ENCODE results near the gene ALPI.

The ALPI gene

GRCh38 chr2:232492963-232493700 is 37.2 kb downstream of the ALPI start:
- H3K9me3 ChIP-seq (ENCODE audit: insufficient read depth, low read length): no peaks in the 10 kb centered on the region
- H2AFZ ChIP-seq (ENCODE audit: low read depth, low read length): no peak overlapping the region
- H3K27ac ChIP-seq (ENCODE audit: low read length): no peak overlapping the region
- TF ChIP-seq, protein P1, sequence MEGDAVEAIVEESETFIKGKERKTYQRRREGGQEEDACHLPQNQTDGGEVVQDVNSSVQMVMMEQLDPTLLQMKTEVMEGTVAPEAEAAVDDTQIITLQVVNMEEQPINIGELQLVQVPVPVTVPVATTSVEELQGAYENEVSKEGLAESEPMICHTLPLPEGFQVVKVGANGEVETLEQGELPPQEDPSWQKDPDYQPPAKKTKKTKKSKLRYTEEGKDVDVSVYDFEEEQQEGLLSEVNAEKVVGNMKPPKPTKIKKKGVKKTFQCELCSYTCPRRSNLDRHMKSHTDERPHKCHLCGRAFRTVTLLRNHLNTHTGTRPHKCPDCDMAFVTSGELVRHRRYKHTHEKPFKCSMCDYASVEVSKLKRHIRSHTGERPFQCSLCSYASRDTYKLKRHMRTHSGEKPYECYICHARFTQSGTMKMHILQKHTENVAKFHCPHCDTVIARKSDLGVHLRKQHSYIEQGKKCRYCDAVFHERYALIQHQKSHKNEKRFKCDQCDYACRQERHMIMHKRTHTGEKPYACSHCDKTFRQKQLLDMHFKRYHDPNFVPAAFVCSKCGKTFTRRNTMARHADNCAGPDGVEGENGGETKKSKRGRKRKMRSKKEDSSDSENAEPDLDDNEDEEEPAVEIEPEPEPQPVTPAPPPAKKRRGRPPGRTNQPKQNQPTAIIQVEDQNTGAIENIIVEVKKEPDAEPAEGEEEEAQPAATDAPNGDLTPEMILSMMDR (IDR thresholded peaks at IDR 0.05; ENCODE audit: low read depth, low read length): no peak
- TF ChIP-seq EZH2phosphoT487 (IDR thresholded peaks at IDR 0.05; ENCODE audit: low read depth): no peak
- no peaks in the 10 kb centered on the region for H3K27me3 ChIP-seq (ENCODE audit: low read depth, low read length)
- no peak overlapping the region for H3K9ac ChIP-seq (ENCODE audit: low read length)
- H3K4me2 ChIP-seq (ENCODE audit: low read length): no peak overlapping the region
- no peaks in the 10 kb centered on the region for H3K79me2 ChIP-seq (ENCODE audit: low read length)
- no peak overlapping the region for H3K4me3 ChIP-seq (ENCODE audit: low read length)
- no peaks in the 10 kb centered on the region for H3K36me3 ChIP-seq (replicated peaks; ENCODE audit: low read depth, low read length)
- H4K20me1 ChIP-seq (ENCODE audit: insufficient read depth, low read length): no peaks in the 10 kb centered on the region
- no peaks in the 10 kb centered on the region for H3K4me1 ChIP-seq (ENCODE audit: low read length)

- no peak overlapping the region for H3K4me3 ChIP-seq (ENCODE audit: low read length)
- no peaks in the 10 kb centered on the region for H3K9me3 ChIP-seq (ENCODE audit: insufficient read depth, low read length)
- no peak overlapping the region for H3K27ac ChIP-seq (ENCODE audit: low read length)
- H3K4me1 ChIP-seq (ENCODE audit: low read length): no peaks in the 10 kb centered on the region
- H3K36me3 ChIP-seq (replicated peaks; ENCODE audit: low read depth, low read length): no peaks in the 10 kb centered on the region
- H4K20me1 ChIP-seq (ENCODE audit: insufficient read depth, low read length): no peaks in the 10 kb centered on the region
- H3K27me3 ChIP-seq (ENCODE audit: low read depth, low read length): no peaks in the 10 kb centered on the region
- no peak overlapping the region for H2AFZ ChIP-seq (ENCODE audit: low read depth, low read length)
- H3K9ac ChIP-seq (ENCODE audit: low read length): no peak overlapping the region
- H3K79me2 ChIP-seq (ENCODE audit: low read length): no peaks in the 10 kb centered on the region
- no peak overlapping the region for H3K4me2 ChIP-seq (ENCODE audit: low read length)
- TF ChIP-seq, protein P1 (IDR thresholded peaks at IDR 0.05; ENCODE audit: low read depth, low read length): no peak
These were observed 37.9 kb downstream of the ALPI start for GRCh38 chr2:232493701-232494474.

DNA sequence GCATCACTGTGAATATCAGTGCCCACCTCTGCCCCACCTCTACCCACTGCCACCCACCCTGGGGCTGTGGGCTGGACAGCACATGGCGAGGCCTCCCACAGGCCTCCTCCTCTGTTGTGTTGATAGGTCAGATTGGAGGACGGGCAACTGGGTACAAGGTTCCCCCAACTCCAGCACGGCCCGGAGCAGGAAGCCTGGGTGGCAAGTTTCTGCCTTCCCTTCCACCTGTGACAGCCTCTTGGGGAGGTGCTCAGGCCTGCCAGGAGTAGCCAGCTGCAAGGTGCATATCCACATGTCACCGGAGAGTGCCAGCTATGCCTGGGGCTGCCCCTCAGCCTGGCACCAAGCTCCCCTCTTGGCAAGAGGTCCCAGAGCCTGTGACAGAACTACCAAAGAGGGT is 38.6 kb downstream of the ALPI start:
- no peaks in the 10 kb centered on the region for H3K27me3 ChIP-seq (ENCODE audit: low read depth, low read length)
- H3K27ac ChIP-seq (ENCODE audit: low read length): no peak overlapping the region
- H3K9ac ChIP-seq (ENCODE audit: low read length): no peak overlapping the region
- H2AFZ ChIP-seq (ENCODE audit: low read depth, low read length): no peak overlapping the region
- H4K20me1 ChIP-seq (ENCODE audit: insufficient read depth, low read length): no peaks in the 10 kb centered on the region
- no peaks in the 10 kb centered on the region for H3K9me3 ChIP-seq (ENCODE audit: insufficient read depth, low read length)
- H3K36me3 ChIP-seq (replicated peaks; ENCODE audit: low read depth, low read length): no peaks in the 10 kb centered on the region
- no peak overlapping the region for H3K4me2 ChIP-seq (ENCODE audit: low read length)
- no peak overlapping the region for H3K4me3 ChIP-seq (ENCODE audit: low read length)
- TF ChIP-seq EZH2phosphoT487 (IDR thresholded peaks at IDR 0.05; ENCODE audit: low read depth): no peak
- TF ChIP-seq, protein P1 (IDR thresholded peaks at IDR 0.05; ENCODE audit: low read depth, low read length): no peak
- no peaks in the 10 kb centered on the region for H3K4me1 ChIP-seq (ENCODE audit: low read length)
- no peaks in the 10 kb centered on the region for H3K79me2 ChIP-seq (ENCODE audit: low read length)

- Histone ChIP-seq H3K27ac (ENCODE audit: low read length) (no peak overlapping the region), H3K4me1 (ENCODE audit: low read length) (no peaks in the 10 kb centered on the region), H3K4me2 (ENCODE audit: low read length) (no peak overlapping the region), H3K27me3 (ENCODE audit: low read depth, low read length) (no peaks in the 10 kb centered on the region), H3K79me2 (ENCODE audit: low read length) (no peaks in the 10 kb centered on the region), H2AFZ (ENCODE audit: low read depth, low read length) (no peak overlapping the region), H4K20me1 (ENCODE audit: insufficient read depth, low read length) (no peaks in the 10 kb centered on the region), H3K36me3 (replicated peaks; ENCODE audit: low read depth, low read length) (no peaks in the 10 kb centered on the region), H3K9me3 (ENCODE audit: insufficient read depth, low read length) (no peaks in the 10 kb centered on the region), H3K9ac (ENCODE audit: low read length) (no peak overlapping the region), H3K4me3 (ENCODE audit: low read length) (no peak overlapping the region)
- TF ChIP-seq, protein P1 (IDR thresholded peaks at IDR 0.05; ENCODE audit: low read depth, low read length): no peak
- TF ChIP-seq EZH2phosphoT487 (IDR thresholded peaks at IDR 0.05; ENCODE audit: low read depth): no peak
These were observed 39.3 kb downstream of the ALPI start for GRCh38 chr2:232495292-232495691.
